ENCODE measurements around the gene MPHOSPH9. TPM values are rescaled to one million over a fixed set of nuclear protein-coding genes. Genes with fewer than 3 reads are reported as not detected.

Gene MPHOSPH9
- total and polyA plus RNA-seq, 2 of the 4 experiments (the other 2 are of a cell fraction) = 7.6 to 17.0 TPM

DNA sequence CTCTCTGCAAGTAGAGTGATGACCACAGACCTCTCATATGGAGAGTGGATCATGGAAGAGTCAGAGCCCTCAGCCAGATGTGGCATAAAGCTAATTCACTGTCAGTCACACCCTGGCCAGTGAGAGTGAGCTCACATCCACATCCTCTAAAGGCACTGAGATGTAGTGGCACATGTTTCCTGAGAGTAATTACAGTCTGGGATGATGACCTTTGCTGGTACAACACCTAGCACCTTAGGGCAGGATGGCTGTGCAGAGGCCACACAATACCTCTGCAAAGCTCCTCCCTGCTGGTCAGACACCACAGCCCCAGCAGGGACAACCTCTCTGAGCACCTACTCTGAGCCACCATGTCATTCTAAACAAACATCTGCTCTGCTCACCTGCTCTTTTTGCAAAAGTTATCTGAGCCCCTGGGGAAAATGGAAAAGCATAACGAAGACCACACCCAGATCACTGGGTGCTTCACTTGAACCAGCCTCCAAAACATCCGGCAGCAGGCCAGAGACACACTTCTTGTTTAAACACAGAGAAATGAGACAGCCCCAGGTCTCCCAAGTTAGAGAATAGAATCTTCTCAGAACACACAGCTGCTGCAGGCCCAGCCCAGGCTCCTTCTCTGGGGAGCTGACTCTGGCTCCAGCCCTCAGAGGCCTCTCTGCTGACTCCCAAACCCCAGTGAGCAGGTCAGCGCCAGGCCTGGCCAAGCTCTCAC, 112.3 kb downstream of the MPHOSPH9 start (continued):
- TF ChIP-seq MAFK (IDR thresholded peaks at IDR 0.05; ENCODE audit: low read depth, low read length) = no peak

DNA sequence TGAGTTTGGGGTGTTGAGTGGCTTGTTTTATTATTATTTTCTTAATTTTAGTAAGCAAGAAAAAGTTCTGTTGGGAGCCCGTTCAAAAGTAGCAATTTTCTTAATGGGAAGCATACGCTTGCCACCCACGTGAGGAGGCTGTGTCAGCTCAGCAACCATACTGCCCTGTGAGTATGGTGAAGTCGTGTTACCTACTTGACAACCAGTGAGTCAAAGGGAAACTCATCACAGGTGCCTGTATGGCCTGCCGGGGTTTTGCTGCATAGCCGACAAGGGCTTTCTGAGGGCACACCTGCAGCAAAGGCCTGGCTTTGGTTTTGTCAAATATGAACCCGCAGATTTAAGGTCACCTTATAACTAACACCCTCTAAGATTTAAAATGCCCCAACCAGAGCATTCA, 113.1 kb downstream of the MPHOSPH9 start:
- dilution Hi-C loops (cut with HindIII; ENCODE audit: low sequenced_read_pairs, unreplicated experiment) = no loop called here
- intact Hi-C loops (cut with micrococcal nuclease) = no loop called here
- DNase-seq (no peak), ATAC-seq (ENCODE audit: low read depth) (no peak)
- Histone ChIP-seq H3K9me1 (ENCODE audit: insufficient read depth, low read length) (peaks cover 30% of the 10 kb centered on the region), H2AFZ (replicated peaks; ENCODE audit: low read length, poor library complexity) (no peak overlapping the region), H2BK15ac (ENCODE audit: low read depth, low read length) (no peak overlapping the region), H3K36me3 (ENCODE audit: control insufficient read depth, insufficient read depth, low read length) (no peaks in the 10 kb centered on the region), H3K27ac (ENCODE audit: insufficient read depth, low read length) (no peak overlapping the region), H4K20me1 (ENCODE audit: insufficient read depth, low read length) (peaks cover 36% of the 10 kb centered on the region), H3K18ac (ENCODE audit: low read depth, low read length) (no peak overlapping the region), H3K56ac (ENCODE audit: extremely low read depth, insufficient read depth, low read length) (no peak overlapping the region), H3K4me2 (ENCODE audit: low read depth, low read length) (no peak overlapping the region), H2BK120ac (ENCODE audit: low read depth, low read length) (no peak overlapping the region), H3K4me3 (ENCODE audit: insufficient read depth, low read depth, low read length) (no peak overlapping the region), H2BK5ac (ENCODE audit: low read depth, low read length, poor library complexity, severe bottlenecking) (no peak overlapping the region), H3K4ac (ENCODE audit: low read depth, low read length) (no peak overlapping the region), H2AK5ac (ENCODE audit: low read depth, low read length) (peak overlapping the region; percentile 64; the same call in 1 of the 2 replicates), H2BK20ac (ENCODE audit: low read depth, low read length) (no peak overlapping the region), H4K8ac (ENCODE audit: low read depth in 2 of 2, low read length in 2 of 2) (no peak overlapping the region), H2AK9ac (replicated peaks; ENCODE audit: low read depth, low read length, poor library complexity) (no peak overlapping the region), H3K9me3 (ENCODE audit: control insufficient read depth, insufficient read depth, low read length) (no peaks in the 10 kb centered on the region), H3K79me1 (ENCODE audit: low read depth in 1 of 2, low read length in 2 of 2) (peaks cover under 1 to 52% of the 10 kb centered on the region in 2 experiments; a peak in 3 of 4 replicates), H3K23ac (ENCODE audit: low read depth, low read length) (no peak overlapping the region), H3K27me3 (ENCODE audit: control insufficient read depth, insufficient read depth, low read length) (no peaks in the 10 kb centered on the region), H3K9ac (ENCODE audit: low read depth, low read length) (no peak overlapping the region), H3K4me1 (ENCODE audit: control insufficient read depth, insufficient read depth, low read length) (peaks cover 23% of the 10 kb centered on the region), H4K91ac (ENCODE audit: insufficient read depth, low read depth, low read length) (no peak overlapping the region), H3K14ac (replicated peaks; ENCODE audit: low read depth, low read length) (no peak overlapping the region), H4K5ac (ENCODE audit: low read depth, low read length) (no peak overlapping the region)
- CTCF ChIA-PET = no interaction called here
- TF ChIP-seq, protein P1, sequence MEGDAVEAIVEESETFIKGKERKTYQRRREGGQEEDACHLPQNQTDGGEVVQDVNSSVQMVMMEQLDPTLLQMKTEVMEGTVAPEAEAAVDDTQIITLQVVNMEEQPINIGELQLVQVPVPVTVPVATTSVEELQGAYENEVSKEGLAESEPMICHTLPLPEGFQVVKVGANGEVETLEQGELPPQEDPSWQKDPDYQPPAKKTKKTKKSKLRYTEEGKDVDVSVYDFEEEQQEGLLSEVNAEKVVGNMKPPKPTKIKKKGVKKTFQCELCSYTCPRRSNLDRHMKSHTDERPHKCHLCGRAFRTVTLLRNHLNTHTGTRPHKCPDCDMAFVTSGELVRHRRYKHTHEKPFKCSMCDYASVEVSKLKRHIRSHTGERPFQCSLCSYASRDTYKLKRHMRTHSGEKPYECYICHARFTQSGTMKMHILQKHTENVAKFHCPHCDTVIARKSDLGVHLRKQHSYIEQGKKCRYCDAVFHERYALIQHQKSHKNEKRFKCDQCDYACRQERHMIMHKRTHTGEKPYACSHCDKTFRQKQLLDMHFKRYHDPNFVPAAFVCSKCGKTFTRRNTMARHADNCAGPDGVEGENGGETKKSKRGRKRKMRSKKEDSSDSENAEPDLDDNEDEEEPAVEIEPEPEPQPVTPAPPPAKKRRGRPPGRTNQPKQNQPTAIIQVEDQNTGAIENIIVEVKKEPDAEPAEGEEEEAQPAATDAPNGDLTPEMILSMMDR (conservative IDR thresholded peaks at IDR 0.05; ENCODE audit: low read depth, low read length) = no peak
- TF ChIP-seq CHD1 (IDR thresholded peaks at IDR 0.05; ENCODE audit: low read depth, low read length) (no peak), RAD21 (IDR thresholded peaks at IDR 0.05; ENCODE audit: low read length) (no peak), POLR2A (IDR thresholded peaks at IDR 0.05; ENCODE audit: low read depth, low read length) (no peak), MAFK (IDR thresholded peaks at IDR 0.05; ENCODE audit: low read depth, low read length) (no peak), FOS (IDR thresholded peaks at IDR 0.05; ENCODE audit: low read depth, low read length) (no peak), SMC3 (IDR thresholded peaks at IDR 0.05; ENCODE audit: low read depth, low read length) (no peak), CEBPB (IDR thresholded peaks at IDR 0.05; ENCODE audit: low read depth, low read length) (no peak), BHLHE40 (IDR thresholded peaks at IDR 0.05; ENCODE audit: low read depth, low read length) (no peak), RCOR1 (IDR thresholded peaks at IDR 0.05; ENCODE audit: insufficient replicate concordance, low read length) (no peak), MAZ (IDR thresholded peaks at IDR 0.05; ENCODE audit: borderline replicate concordance, low read depth, low read length) (no peak), MXI1 (IDR thresholded peaks at IDR 0.05; ENCODE audit: borderline replicate concordance, low read depth, low read length) (no peak)
- in situ Hi-C loops (cut with MboI; ENCODE audit: low sequenced_read_pairs) = no loop called here
- no TSS peak for BruUV-seq (replicated peaks)
- POLR2A ChIA-PET (ENCODE audit: unreplicated experiment) = no interaction called here
- whole genome bisulfite sequencing, 2 experiments (ENCODE audit: extremely low coverage in 2 of 2, insufficient read length in 1 of 2) = 89% methylated on average over 5 of the region's 7 CpGs; no CpG with 5 or more reads in 1 of the 2 experiments

Measured in IMR-90 (cell line).